Neural cell (in vitro differentiated cells): ENCODE results near the gene MGST3. TPM values are rescaled to one million over a fixed set of nuclear protein-coding genes. Genes with fewer than 3 reads are reported as not detected.
"Not testable (repeated sequence)": the region's sequence is repeated elsewhere in the genome, so short reads cannot be mapped to it uniquely, and the experiment has no call there.

Source experiments
- H2AFZ ChIP-seq: fragments of 200-600, 300-800 bp; sonication (generic), shearing (Covaris generic); 2 replicates; pipeline ENCODE4 v1.6.0; 2014; ENCODE audit warnings: low read depth, mild to moderate bottlenecking, antibody characterized with exemption, low read length, moderate library complexity
- H3F3A ChIP-seq: fragments of 200-600 bp; shearing (Covaris generic); 2 replicates; pipeline ENCODE4 v1.6.1; 2016; ENCODE audit warnings: mild to moderate bottlenecking, moderate library complexity, mixed read lengths, antibody characterized with exemption, low read length; ENCODE audit not compliant: insufficient read depth, poor library complexity, severe bottlenecking
- H3K27ac ChIP-seq: fragments of 200-600, 300-800 bp; sonication (generic), shearing (Covaris generic); 2 replicates; pipeline ENCODE4 v1.5.1; 2014; ENCODE audit warnings: mild to moderate bottlenecking, low read length, moderate library complexity
- H3K27me3 ChIP-seq: fragments of 300-800, 200-600 bp; sonication (generic), shearing (Covaris generic); 2 replicates; pipeline ENCODE4 v1.6.0; 2014; ENCODE audit warnings: mild to moderate bottlenecking, low read depth, low read length, moderate library complexity; ENCODE audit not compliant: insufficient read depth
- H3K36me3 ChIP-seq: fragments of 300-800, 200-600 bp; sonication (generic), shearing (Covaris generic); 2 replicates; pipeline ENCODE4 v1.5.1; 2014; ENCODE audit warnings: mild to moderate bottlenecking, antibody characterized with exemption, low read length, moderate library complexity; ENCODE audit not compliant: insufficient read depth
- H3K4me2 ChIP-seq: fragments of 300-800, 200-600 bp; sonication (generic), shearing (Covaris generic); 2 replicates; pipeline ENCODE4 v1.6.0; 2014; ENCODE audit warnings: mild to moderate bottlenecking, low read length
- H3K4me3 ChIP-seq: fragments of 300-800, 200-600 bp; sonication (generic), shearing (Covaris generic); 2 replicates; pipeline ENCODE4 v1.5.1; 2014; ENCODE audit warnings: mild to moderate bottlenecking, low read length, moderate library complexity
- H3K79me2 ChIP-seq: fragments of 200-600 bp; shearing (Covaris generic); replicated peaks from 2 replicates; pipeline ENCODE4 v1.6.0; 2014; ENCODE audit warnings: mild to moderate bottlenecking, low read length, moderate library complexity; ENCODE audit not compliant: insufficient read depth
- H3K9ac ChIP-seq: fragments of 300-800, 200-600 bp; sonication (generic), shearing (Covaris generic); 2 replicates; pipeline ENCODE4 v1.6.1; 2016; ENCODE audit warnings: mild to moderate bottlenecking, low read length, mixed read lengths
- H3K9me2 ChIP-seq: fragments of 200-600 bp; shearing (Covaris generic); 2 replicates; pipeline ENCODE4 v1.6.1; 2016; ENCODE audit warnings: mild to moderate bottlenecking, low read length, mixed read lengths; ENCODE audit not compliant: insufficient read depth
- H3K9me3 ChIP-seq: fragments of 200-600, 300-800 bp; sonication (generic), shearing (Covaris generic); 2 replicates; pipeline ENCODE4 v1.6.1; 2016; ENCODE audit warnings: mild to moderate bottlenecking, mixed run types, low read length, moderate library complexity, mixed read lengths
- H4K20me1 ChIP-seq: fragments of 200-600 bp; shearing (Covaris generic); 2 replicates; pipeline ENCODE4 v1.6.1; 2016; ENCODE audit warnings: mild to moderate bottlenecking, mixed run types; ENCODE audit not compliant: insufficient read depth
- EP300 ChIP-seq: fragments of 450-650 bp; conservative IDR thresholded peaks from 2 replicates; pipeline ENCODE4 v1.6.1; 2014; ENCODE audit warnings: antibody characterized with exemption, mild to moderate bottlenecking, moderate library complexity; ENCODE audit not compliant: poor library complexity, severe bottlenecking
- EZH2 ChIP-seq: fragments of 200-600, 300-800 bp; shearing (Covaris generic), sonication (generic); IDR thresholded peaks from 2 replicates; pipeline ENCODE4 v1.6.1; 2014; ENCODE audit warnings: antibody characterized with exemption, low read length, borderline replicate concordance, mild to moderate bottlenecking; ENCODE audit not compliant: insufficient read depth, poor library complexity, severe bottlenecking
- MXI1 ChIP-seq: fragments of 450-650 bp; conservative IDR thresholded peaks from 2 replicates; pipeline ENCODE4 v1.6.1; 2014; ENCODE audit warnings: antibody characterized with exemption, mild to moderate bottlenecking; ENCODE audit not compliant: poor library complexity, severe bottlenecking
- POLR2AphosphoS5 ChIP-seq: IDR thresholded peaks from 2 replicates; pipeline ENCODE4 v1.6.1; 2012
- RAD21 ChIP-seq: fragments of 450-650 bp; conservative IDR thresholded peaks from 2 replicates; pipeline ENCODE4 v1.6.1; 2014; ENCODE audit warnings: antibody characterized with exemption, mild to moderate bottlenecking, moderate library complexity
- SMC3 ChIP-seq: fragments of 450-650 bp; conservative IDR thresholded peaks from 2 replicates; pipeline ENCODE4 v1.6.1; 2014; ENCODE audit warnings: antibody characterized with exemption, mild to moderate bottlenecking, moderate library complexity; ENCODE audit not compliant: poor library complexity
- TAF1 ChIP-seq: IDR thresholded peaks from 2 replicates; pipeline ENCODE4 v1.6.1; 2012; ENCODE audit warnings: low read depth
- polyA plus RNA-seq: library from polyadenylated mRNA; depleted of rRNA; stranded (reverse); fragments of >200 nt; gene quantifications from 2 replicates; pipeline ENCODE4 v1.2.3, GENCODE V29; 2014
- TF ChIP-seq, protein P1 (sequence below): fragments of 450-650 bp; IDR thresholded peaks from 2 replicates; pipeline ENCODE4 v1.5.1; 2014; ENCODE audit warnings: antibody characterized with exemption, mild to moderate bottlenecking, moderate library complexity; ENCODE audit not compliant: poor library complexity, severe bottlenecking
- TF ChIP-seq, protein P2 (sequence below): IDR thresholded peaks from 2 replicates; pipeline ENCODE4 v1.6.1; 2012; ENCODE audit warnings: borderline replicate concordance

MGST3 gene
- polyA plus RNA-seq, 1 donor from 2014 or later, result 219 TPM

DNA sequence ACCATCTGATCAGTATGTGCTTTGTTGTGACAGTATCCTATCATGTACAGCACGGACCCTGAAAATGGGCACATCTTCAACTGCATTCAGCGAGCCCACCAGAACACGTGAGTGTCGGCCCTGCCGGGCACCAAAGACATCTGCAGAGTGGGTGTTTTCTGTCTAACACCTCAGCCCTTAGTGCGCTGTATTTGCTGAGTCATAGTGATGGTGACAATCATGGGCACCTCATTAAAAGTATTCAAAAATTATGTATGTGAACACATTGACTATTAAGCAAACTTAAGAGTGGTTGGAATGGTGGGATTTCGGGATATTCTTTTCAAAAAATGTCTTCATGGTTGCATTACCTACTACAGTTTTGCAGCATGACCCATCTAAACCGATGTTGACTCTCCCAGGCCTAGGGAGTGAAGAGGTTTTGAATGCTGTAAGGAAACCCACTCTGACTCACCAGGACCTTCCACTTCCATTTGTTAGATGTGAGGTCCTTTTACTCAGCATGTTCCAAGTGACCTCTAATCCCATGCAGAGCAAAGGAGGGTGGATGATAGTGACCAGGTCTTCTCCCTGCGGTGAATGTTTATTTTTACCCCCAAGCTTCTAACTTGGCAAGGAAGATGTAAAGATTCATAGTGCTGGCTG lies 20.1 kb downstream of the MGST3 start:
- H3K27me3 ChIP-seq, result no peaks in the 10 kb centered on the region
- H3F3A ChIP-seq, result no peaks in the 10 kb centered on the region
- H4K20me1 ChIP-seq, result no peaks in the 10 kb centered on the region
- no peak overlapping the region for H3K4me2 ChIP-seq
- no peaks in the 10 kb centered on the region for H3K36me3 ChIP-seq
- no peak overlapping the region for H2AFZ ChIP-seq
- no peak overlapping the region for H3K27ac ChIP-seq
- no peak overlapping the region for H3K4me3 ChIP-seq
- no peak overlapping the region for H3K9ac ChIP-seq
- H3K79me2 ChIP-seq, result no peaks in the 10 kb centered on the region
- H3K9me3 ChIP-seq, result no peaks in the 10 kb centered on the region
- no peaks in the 10 kb centered on the region for H3K9me2 ChIP-seq
- TF ChIP-seq MXI1, result no peak
- TF ChIP-seq, protein P1, sequence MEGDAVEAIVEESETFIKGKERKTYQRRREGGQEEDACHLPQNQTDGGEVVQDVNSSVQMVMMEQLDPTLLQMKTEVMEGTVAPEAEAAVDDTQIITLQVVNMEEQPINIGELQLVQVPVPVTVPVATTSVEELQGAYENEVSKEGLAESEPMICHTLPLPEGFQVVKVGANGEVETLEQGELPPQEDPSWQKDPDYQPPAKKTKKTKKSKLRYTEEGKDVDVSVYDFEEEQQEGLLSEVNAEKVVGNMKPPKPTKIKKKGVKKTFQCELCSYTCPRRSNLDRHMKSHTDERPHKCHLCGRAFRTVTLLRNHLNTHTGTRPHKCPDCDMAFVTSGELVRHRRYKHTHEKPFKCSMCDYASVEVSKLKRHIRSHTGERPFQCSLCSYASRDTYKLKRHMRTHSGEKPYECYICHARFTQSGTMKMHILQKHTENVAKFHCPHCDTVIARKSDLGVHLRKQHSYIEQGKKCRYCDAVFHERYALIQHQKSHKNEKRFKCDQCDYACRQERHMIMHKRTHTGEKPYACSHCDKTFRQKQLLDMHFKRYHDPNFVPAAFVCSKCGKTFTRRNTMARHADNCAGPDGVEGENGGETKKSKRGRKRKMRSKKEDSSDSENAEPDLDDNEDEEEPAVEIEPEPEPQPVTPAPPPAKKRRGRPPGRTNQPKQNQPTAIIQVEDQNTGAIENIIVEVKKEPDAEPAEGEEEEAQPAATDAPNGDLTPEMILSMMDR, result no peak
- TF ChIP-seq EP300, result no peak
- no peak for TF ChIP-seq RAD21
- TF ChIP-seq TAF1, result no peak
- no peak for TF ChIP-seq POLR2AphosphoS5
- no peak for TF ChIP-seq EZH2
- TF ChIP-seq, protein P2, sequence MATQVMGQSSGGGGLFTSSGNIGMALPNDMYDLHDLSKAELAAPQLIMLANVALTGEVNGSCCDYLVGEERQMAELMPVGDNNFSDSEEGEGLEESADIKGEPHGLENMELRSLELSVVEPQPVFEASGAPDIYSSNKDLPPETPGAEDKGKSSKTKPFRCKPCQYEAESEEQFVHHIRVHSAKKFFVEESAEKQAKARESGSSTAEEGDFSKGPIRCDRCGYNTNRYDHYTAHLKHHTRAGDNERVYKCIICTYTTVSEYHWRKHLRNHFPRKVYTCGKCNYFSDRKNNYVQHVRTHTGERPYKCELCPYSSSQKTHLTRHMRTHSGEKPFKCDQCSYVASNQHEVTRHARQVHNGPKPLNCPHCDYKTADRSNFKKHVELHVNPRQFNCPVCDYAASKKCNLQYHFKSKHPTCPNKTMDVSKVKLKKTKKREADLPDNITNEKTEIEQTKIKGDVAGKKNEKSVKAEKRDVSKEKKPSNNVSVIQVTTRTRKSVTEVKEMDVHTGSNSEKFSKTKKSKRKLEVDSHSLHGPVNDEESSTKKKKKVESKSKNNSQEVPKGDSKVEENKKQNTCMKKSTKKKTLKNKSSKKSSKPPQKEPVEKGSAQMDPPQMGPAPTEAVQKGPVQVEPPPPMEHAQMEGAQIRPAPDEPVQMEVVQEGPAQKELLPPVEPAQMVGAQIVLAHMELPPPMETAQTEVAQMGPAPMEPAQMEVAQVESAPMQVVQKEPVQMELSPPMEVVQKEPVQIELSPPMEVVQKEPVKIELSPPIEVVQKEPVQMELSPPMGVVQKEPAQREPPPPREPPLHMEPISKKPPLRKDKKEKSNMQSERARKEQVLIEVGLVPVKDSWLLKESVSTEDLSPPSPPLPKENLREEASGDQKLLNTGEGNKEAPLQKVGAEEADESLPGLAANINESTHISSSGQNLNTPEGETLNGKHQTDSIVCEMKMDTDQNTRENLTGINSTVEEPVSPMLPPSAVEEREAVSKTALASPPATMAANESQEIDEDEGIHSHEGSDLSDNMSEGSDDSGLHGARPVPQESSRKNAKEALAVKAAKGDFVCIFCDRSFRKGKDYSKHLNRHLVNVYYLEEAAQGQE, result no peak
- no peak for TF ChIP-seq SMC3

DNA sequence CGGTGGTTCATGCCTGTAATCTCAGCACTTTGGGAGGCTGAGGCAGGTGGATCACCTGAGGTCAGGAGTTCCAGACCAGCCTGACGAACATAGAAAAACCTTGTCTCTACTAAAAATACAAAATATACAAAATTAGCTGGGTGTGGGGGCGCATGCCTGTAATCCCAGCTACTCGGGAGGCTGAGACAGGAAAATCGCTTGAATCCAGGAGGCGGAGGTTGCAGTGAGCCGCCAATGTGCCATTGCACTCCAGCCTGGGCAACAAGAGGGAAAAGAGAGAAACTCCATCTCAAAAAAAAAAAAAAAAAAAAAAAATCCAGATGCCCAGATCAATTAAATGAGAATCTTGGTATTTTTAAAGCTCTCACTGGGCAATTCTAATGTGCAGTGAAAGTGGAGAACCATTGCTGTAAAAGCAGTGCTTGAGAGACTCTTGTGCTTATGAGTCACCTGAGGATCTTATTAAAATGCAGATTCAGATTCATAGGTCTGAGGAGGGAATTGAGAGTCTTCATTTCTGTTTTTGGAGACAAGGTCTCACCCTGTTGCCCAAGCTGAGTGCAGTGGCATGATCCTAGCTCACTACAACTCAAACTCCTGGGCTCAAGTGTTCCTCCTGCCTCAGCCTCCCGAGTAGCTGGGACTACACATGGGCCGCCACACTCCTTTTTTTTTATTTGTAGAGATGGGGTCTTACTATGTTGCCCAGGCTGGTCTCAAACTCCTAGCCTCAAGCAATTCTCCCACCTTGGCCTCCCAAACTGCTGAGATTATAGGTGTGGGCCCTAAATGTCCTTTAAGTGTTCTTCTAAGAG lies 27.9 kb downstream of the MGST3 start:
- H3K4me3 ChIP-seq, H3K27me3 ChIP-seq, H2AFZ ChIP-seq, H3K9ac ChIP-seq, H3K36me3 ChIP-seq, H3K9me3 ChIP-seq, H3K4me2 ChIP-seq, H3K9me2 ChIP-seq, H3K27ac ChIP-seq, H3K79me2 ChIP-seq, H4K20me1 ChIP-seq, H3F3A ChIP-seq: not testable (repeated sequence)
